HS-5 (cell line): ENCODE measurements around the gene CDC42BPA.
"Not testable (repeated sequence)": the region's sequence is repeated elsewhere in the genome, so short reads cannot be mapped to it uniquely, and the experiment has no call there.

ENCODE experiments used
- DNase-seq: peaks from one replicate; pipeline ENCODE4 v3.0.0-alpha.2; 2012; ENCODE audit warnings: low read depth

The CDC42BPA gene

DNA sequence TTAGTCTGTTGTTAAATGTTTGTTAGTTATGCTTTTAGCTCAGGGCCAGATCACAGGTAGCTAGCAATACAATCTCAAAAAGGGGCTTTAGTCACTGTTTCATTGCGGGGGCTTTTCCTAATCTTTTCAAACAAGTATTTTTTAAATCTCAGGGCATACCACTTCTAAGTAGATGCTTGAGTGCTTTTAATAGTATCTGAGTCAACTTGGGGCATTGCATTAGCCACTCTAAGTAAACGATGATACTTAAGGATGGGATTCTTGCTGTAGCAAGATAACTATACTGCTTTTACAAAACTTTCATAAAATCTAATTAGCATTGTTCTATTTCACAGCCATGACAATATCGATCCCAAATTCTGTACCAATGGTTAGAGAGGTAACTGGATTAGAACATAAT is 11.6 kb downstream of the CDC42BPA start:
- no peak for DNase-seq

DNA sequence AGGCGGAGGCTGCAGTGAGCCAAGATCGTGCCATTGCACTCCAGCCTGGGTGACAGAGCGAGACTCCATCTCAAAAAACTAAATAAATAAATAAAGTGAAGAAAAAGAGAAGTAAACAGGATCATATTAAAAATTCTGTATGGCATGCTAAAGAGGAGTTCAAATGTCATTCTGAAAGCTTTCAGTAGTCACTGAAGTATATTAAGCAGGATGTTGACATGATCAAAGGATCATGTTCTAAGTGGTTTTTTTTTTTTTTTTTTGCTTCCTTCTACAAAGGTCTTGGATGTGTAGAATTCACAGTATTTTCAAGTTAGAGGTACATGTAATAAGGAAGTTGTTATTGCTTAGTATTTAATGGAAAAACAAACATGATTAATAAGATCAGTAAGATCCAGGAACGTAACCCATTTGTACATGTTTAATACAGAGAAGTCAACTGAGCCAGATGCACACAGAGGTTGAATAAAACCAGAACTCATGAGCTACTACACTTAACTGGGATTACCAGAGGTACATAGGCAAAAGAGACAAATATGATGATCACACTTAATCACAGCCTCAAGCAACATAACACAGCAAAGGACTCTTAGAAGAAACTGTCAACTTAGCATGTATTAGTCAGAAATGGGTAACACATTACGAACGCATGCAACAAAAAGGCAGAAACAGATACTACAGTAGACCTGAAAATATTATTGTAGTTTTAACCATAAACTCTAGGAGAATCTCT is 12.2 kb downstream of the CDC42BPA start:
- no peak for DNase-seq

- no peak for DNase-seq
Measured at GRCh38 chr1:227304665-227305064, 13.6 kb downstream of the CDC42BPA start.

DNA sequence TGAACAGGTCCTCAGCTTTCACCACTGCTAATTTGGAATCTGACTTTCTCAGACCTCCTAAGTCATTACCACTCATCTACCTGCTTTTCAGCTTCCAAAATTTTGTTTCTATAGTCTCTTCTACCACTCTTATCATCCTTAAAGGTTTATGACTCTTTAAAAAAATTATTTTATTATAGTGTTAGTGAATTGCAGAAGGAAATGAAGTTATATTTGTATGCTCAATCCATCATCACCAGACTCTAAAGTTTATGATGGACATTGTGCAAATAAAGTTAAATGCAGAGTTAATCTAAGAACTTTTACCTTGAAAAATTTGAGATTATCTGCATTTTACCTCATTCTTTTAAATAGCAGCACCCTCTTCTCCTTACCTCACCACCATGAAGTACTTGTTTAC is 14.6 kb downstream of the CDC42BPA start:
- DNase-seq = no peak

GRCh38 chr1:227300682-227301081 is 17.6 kb downstream of the CDC42BPA start:
- no peak for DNase-seq

DNA sequence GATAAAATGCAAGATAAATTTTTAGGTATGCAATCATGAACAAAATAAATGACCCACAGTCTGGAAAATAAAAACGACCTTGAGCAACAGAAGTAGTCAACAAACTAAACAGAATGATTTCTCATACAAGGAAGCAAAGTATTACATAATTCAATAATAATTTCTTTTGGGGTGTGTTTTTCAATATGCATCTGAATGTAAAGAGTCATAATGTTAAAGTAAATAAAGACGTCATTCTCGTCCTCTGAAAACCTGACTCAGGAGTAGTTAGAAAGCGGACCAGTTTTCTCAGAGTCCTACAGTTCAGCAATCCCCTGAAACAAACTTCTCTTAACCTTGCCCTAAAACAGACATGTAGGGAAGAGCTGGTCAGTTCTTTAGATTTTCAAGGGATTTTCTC is 18.6 kb downstream of the CDC42BPA start:
- DNase-seq = no peak

GRCh38 chr1:227299241-227299627 is 19.1 kb downstream of the CDC42BPA start:
- DNase-seq = no peak

GRCh38 chr1:227298512-227299240 is 19.6 kb downstream of the CDC42BPA start:
- DNase-seq = no peak

DNA sequence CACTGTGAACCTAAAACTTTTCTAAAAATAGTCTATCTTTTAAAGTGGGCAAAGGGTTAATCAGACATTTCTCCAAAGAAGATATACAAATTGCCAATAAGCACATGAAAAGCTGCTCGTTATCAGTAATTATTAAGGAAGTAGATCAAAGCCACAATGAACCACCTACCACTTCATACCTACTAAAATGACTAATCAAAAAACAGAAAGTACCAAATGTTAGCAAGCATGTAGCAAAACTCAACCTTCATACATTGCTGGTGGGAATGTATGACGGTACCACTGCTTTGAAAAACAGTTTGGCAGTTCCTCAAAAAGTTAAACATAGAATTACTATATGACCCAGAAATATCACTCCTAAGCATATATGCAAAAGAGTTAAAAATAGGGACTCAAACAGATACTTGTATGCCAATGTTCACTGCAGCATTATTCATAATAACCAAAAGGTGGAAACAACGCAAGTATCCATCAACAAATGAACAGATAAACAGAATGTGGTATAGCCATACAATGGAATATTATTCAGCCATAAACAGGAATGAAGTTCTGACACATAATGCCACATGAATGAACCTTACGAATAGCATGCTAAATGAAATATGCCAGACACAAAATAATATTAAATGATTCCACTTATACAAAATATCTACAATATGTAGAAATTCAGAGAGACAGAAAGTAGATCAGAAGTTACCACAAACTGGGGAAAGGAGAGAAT is 21.1 kb downstream of the CDC42BPA start:
- DNase-seq = no peak

DNA sequence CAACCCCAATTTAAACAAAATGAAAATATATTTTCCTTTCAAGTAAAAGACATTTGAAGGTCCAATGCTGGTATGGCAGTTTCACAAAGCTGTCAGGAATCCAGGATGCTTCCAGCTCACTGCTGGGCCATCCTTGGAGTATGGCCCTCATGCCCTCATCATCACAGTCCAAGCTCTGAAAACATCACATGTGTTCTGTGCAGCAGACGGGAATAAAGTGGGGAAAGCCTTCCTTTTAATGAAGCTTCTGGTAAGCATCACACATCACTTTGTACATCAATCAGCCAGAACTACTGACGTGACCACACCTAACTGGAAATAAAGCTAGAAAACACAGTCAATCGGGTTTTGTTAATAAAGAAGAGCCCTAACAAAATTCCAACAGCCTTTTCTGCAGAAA is 22.7 kb downstream of the CDC42BPA start:
- no peak for DNase-seq

GRCh38 chr1:227285745-227286144 is 32.5 kb downstream of the CDC42BPA start:
- no peak for DNase-seq

DNA sequence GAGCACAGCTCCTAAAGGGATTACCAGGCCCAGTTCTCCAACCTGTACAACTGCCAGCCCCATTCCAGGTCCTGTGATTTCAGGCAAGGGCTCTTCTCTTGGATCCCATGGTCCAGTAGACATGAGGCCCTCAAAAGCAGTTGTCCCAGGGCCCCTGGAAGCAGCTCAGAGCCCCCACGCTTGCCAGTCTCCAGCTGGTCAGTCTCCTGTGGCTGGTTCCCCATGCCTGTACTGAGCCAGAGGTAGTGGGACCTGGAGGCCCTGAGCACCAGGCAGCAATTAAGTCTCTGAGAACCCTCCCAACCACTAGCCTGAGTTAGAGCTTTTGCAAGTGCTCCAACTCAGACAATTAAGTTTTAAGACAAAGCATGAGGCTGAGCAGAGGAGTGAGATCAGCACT is 36.9 kb downstream of the CDC42BPA start:
- DNase-seq = no peak

GRCh38 chr1:227280836-227281235 is 37.5 kb downstream of the CDC42BPA start:
- no peak for DNase-seq

GRCh38 chr1:227276156-227276693 is 42.1 kb downstream of the CDC42BPA start:
- DNase-seq = not testable (repeated sequence)

GRCh38 chr1:227273557-227273956 is 44.7 kb downstream of the CDC42BPA start:
- no peak for DNase-seq

GRCh38 chr1:227272428-227272827 is 45.9 kb downstream of the CDC42BPA start:
- no peak for DNase-seq

- no peak for DNase-seq
Measured at GRCh38 chr1:227270554-227270953, 47.7 kb downstream of the CDC42BPA start.

GRCh38 chr1:227268943-227269342 is 49.3 kb downstream of the CDC42BPA start:
- DNase-seq = no peak

DNA sequence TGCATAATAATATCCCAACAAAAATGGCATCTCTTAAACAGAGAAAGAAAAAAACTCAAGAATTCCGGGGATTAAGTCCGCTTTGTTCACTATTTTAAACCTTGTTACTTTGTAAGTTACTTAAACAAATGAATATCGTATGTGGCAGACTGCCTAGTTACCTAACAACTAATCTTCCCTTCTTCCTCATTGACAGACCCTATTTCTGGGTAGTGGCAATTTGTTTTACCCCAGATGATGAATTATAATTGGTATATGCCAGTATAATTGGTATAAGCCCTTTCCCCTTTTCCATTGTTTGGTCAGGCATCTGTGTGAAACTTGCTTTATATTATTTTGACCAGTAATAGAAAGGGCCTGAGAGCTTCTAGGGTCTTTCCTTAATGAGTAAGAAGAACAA is 52.4 kb downstream of the CDC42BPA start:
- no peak for DNase-seq

GRCh38 chr1:227263869-227264268 is 54.4 kb downstream of the CDC42BPA start:
- DNase-seq = no peak

DNA sequence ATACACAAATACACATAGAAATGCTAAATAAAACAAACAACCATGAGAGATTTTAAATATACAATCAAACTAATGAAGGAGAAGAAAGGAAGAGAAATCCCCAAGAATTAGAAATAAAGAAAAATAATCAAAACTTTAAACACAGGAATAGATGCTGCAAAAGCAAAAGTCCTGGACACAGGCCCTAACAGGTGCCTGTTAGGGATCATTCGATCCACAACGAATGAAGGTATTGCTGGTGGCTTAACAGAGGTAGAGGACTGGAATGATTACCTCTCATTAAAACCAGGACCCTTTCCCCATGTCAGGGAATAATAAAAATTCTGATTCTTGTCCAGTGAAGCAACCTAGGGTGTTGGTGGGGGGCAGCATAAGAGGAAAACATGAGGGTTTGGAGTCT is 56.8 kb downstream of the CDC42BPA start:
- DNase-seq = no peak

GRCh38 chr1:227260433-227260832 is 57.9 kb downstream of the CDC42BPA start:
- DNase-seq = no peak

GRCh38 chr1:227257964-227258363 is 60.3 kb downstream of the CDC42BPA start:
- no peak for DNase-seq
